GM12891 (cell line): ENCODE measurements around the gene SLC5A5.
A peak's percentile ranks its signal among the peaks of the same experiment; 100 is the strongest.

Source experiments
- DNase-seq: peaks from one replicate; pipeline ENCODE4 v3.0.0; 2011; ENCODE audit warnings: low spot score; ENCODE audit not compliant: insufficient read length
- FAIRE-seq: peaks from 2 replicates; lab custom pipeline; 2011; peaks lifted over from hg19 to GRCh38; lab: Jason Lieb, UNC
- PAX5 ChIP-seq: IDR thresholded peaks from 2 replicates; pipeline ENCODE4 v1.6.1; 2011; ENCODE audit warnings: low read length, moderate library complexity, mild to moderate bottlenecking; ENCODE audit not compliant: insufficient read depth, severe bottlenecking
- POLR2A ChIP-seq: IDR thresholded peaks from 2 replicates; pipeline ENCODE4 v1.6.1; 2011; ENCODE audit warnings: low read depth, low read length, control low read depth
- POLR2AphosphoS5 ChIP-seq: IDR thresholded peaks from 2 replicates; pipeline ENCODE4 v1.6.1; 2011; ENCODE audit warnings: low read depth, low read length, control low read depth
- POU2F2 ChIP-seq: IDR thresholded peaks from 2 replicates; pipeline ENCODE4 v1.6.1; 2011; ENCODE audit warnings: low read depth, mild to moderate bottlenecking, control low read depth, low read length, moderate library complexity
- SPI1 ChIP-seq: IDR thresholded peaks from 2 replicates; pipeline ENCODE4 v1.6.1; 2011; ENCODE audit warnings: low read depth, low read length, control low read depth
- TAF1 ChIP-seq: IDR thresholded peaks from 2 replicates; pipeline ENCODE4 v1.6.1; 2011; ENCODE audit warnings: low read depth, low read length, control low read depth

The SLC5A5 gene

GRCh38 chr19:17869114-17869608, 2.6 kb upstream of the SLC5A5 start:
- no peak for FAIRE-seq
- no peak for DNase-seq
- TF ChIP-seq PAX5, result no peak
- no peak for TF ChIP-seq POLR2AphosphoS5
- no peak for TF ChIP-seq TAF1
- TF ChIP-seq POLR2A, result no peak
- no peak for TF ChIP-seq SPI1
- no peak for TF ChIP-seq POU2F2

- no peak for DNase-seq
- FAIRE-seq, result no peak
- TF ChIP-seq POLR2AphosphoS5, result no peak
- no peak for TF ChIP-seq PAX5
- TF ChIP-seq POLR2A, result no peak
- no peak for TF ChIP-seq SPI1
- TF ChIP-seq TAF1, result no peak
- TF ChIP-seq POU2F2, result no peak
Measured at GRCh38 chr19:17871032-17871877, 490 bp upstream of the SLC5A5 start.

GRCh38 chr19:17872251-17873001, 681 bp downstream of the SLC5A5 start:
- FAIRE-seq (no peak), DNase-seq (no peak)
- TF ChIP-seq SPI1 (no peak), POLR2AphosphoS5 (no peak), PAX5 (no peak)

- peak; percentile 67 for FAIRE-seq
- DNase-seq, result peak; percentile 90
- TF ChIP-seq POLR2A, result no peak
Measured at GRCh38 chr19:17873786-17874757, 2.3 kb downstream of the SLC5A5 start.

GRCh38 chr19:17874758-17875135, 3.0 kb downstream of the SLC5A5 start:
- DNase-seq (no peak), FAIRE-seq (no peak)
- TF ChIP-seq SPI1 (no peak), POU2F2 (no peak), POLR2A (no peak), PAX5 (no peak), TAF1 (no peak), POLR2AphosphoS5 (no peak)

- DNase-seq, result no peak
- TF ChIP-seq POU2F2 (no peak), PAX5 (no peak), SPI1 (no peak), POLR2A (no peak), TAF1 (no peak), POLR2AphosphoS5 (no peak)
- no peak for FAIRE-seq
Measured at GRCh38 chr19:17877696-17878095, 6.0 kb downstream of the SLC5A5 start.

GRCh38 chr19:17879466-17879865, 7.7 kb downstream of the SLC5A5 start:
- no peak for FAIRE-seq
- TF ChIP-seq PAX5 (no peak), POU2F2 (no peak), TAF1 (no peak), POLR2A (no peak), POLR2AphosphoS5 (no peak), SPI1 (no peak)
- DNase-seq, result no peak

- no peak for TF ChIP-seq PAX5
- TF ChIP-seq TAF1, result no peak
- TF ChIP-seq SPI1, result no peak
- FAIRE-seq (peak; percentile 47), DNase-seq (no peak)
Measured at GRCh38 chr19:17881701-17882100, 10.0 kb downstream of the SLC5A5 start.

- FAIRE-seq (no peak), DNase-seq (no peak)
- TF ChIP-seq POLR2AphosphoS5, result no peak
- no peak for TF ChIP-seq PAX5
- TF ChIP-seq POLR2A, result no peak
- no peak for TF ChIP-seq SPI1
- no peak for TF ChIP-seq TAF1
- TF ChIP-seq POU2F2, result no peak
Measured at GRCh38 chr19:17883627-17884410, 12.1 kb downstream of the SLC5A5 start.
